Measurements from ENCODE around the gene PRKG1.
"Not testable (repeated sequence)": the region's sequence is repeated elsewhere in the genome, so short reads cannot be mapped to it uniquely, and the experiment has no call there.

Gene PRKG1

GRCh38 chr10:51272555-51272954, 198.3 kb downstream of the PRKG1 start:
- DNase-seq (ENCODE audit: low read depth) = no peak

- DNase-seq (ENCODE audit: low read depth) = no peak
Measured at GRCh38 chr10:51273574-51273973, 199.3 kb downstream of the PRKG1 start.

DNA sequence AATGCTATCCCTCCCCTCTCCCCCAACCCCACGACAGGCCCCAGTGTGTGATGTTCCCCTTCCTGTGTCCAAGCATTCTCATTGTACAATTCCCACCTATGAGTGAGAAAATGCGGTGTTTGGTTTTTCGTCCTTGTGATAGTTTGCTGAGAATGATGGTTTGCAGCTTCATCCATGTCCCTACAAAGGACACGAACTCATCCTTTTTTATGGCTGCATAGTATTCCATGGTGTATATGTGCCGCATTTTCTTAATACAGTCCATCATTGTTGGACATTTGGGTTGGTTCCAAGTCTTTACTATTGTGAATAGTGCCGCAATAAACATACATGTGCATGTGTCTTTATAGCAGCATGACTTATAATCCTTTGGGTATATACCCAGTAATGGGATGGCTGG, 201.8 kb downstream of the PRKG1 start:
- not testable (repeated sequence) for DNase-seq (ENCODE audit: low read depth)

DNA sequence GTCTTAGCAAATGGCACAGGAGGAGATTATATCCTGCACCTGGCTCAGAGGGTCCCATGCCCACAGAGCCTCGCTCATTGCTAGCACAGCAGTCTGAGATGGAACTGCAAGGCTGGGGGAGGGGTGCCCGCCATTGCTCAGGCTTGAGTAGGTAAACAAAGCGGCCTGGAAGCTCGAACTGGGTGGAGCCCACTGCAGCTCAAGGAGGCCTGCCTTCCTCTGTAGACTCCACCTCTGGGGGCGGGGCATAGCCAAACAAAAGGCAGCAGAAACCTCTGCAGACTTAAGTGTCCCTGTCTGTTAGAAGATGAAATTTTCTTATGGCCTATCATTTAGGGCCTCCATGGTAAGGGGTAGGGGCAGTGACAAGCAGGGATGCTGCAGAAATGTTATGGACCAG, 207.1 kb downstream of the PRKG1 start:
- DNase-seq (ENCODE audit: low read depth) = not testable (repeated sequence)

DNA sequence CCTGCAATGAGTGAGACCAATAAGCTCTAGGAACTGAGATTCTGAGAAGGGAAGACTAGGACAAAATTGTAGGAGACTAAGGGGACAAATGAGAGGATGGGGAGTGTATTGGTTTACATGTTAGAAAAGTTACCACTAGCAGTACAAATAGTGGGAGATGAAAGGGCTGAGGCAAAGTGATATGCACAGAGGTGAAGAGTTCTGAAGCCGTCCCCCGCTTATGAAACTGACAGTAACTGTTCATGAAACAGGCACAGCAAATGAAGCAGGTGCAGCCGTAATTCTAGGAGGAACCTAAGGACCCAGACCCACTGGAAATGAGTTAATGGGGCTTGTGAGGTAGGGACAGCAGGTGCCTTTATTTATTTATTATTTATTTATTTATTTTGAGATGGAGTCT, 211.3 kb downstream of the PRKG1 start:
- DNase-seq (ENCODE audit: low read depth) = no peak

- no peak for DNase-seq (ENCODE audit: low read depth)
Measured at GRCh38 chr10:51288511-51288910, 214.2 kb downstream of the PRKG1 start.

DNA sequence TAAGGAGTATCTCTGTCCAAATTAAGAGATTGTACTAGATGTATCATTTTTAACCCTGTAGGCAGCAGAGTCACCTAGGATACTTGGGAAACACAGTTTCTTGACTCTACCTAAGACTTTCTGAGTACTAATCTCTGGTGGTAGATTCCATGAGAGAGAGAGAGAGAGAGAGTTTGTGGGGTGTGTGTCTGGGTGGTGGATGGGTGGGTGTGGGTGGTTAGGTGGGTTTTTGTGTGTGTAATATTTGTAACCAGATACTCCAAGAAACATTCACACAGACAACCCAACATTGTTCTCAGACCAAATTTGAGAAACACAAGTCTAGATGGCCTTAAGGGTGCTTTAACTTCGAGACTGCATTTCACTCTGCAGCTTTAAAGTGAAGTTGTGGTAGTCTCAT, 215.2 kb downstream of the PRKG1 start:
- DNase-seq (ENCODE audit: low read depth) = no peak

DNA sequence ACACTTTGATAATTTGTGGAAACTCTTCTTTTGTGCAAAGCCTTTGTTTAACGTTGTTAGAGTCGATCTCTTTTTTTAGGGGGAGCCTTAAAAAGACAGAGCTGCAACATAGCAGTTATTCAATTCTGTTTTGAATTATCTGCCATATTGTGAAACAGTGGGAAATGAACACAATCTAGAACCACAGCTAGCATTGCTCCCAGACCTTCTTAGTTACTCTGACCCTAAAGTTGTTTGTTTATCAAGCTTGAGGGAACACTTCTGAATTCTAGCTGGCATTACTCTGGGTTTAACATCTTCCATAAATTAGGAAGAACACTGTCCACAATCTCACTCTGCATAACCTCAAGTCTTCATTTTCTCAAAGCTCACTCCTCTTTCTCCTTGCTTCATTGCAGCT, 217.7 kb downstream of the PRKG1 start:
- DNase-seq (ENCODE audit: low read depth) = no peak

DNA sequence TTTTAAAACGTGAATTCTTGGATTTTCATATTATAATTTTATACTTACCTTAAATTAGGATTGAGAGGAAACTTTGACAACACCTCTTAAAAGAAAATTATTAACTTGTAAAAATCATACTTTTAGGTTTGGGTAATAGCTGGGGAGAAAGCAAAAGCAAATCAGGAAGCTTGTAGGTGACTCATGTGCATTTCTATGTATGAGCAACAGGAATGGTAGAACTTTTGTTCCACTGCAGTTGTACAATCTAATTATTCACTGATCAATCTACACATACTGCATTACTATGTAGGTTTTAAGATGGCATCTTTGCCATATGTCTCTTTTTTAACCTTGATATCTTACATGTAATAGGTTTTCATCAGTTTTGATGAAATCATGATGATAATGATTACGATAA, 223.2 kb downstream of the PRKG1 start:
- no peak for DNase-seq (ENCODE audit: low read depth)

- no peak for DNase-seq (ENCODE audit: low read depth)
Measured at GRCh38 chr10:51300617-51301304, 226.5 kb downstream of the PRKG1 start.

- DNase-seq (ENCODE audit: low read depth) = no peak
Measured at GRCh38 chr10:51301644-51302043, 227.4 kb downstream of the PRKG1 start.

GRCh38 chr10:51302316-51302715, 228.0 kb downstream of the PRKG1 start:
- DNase-seq (ENCODE audit: low read depth) = no peak

DNA sequence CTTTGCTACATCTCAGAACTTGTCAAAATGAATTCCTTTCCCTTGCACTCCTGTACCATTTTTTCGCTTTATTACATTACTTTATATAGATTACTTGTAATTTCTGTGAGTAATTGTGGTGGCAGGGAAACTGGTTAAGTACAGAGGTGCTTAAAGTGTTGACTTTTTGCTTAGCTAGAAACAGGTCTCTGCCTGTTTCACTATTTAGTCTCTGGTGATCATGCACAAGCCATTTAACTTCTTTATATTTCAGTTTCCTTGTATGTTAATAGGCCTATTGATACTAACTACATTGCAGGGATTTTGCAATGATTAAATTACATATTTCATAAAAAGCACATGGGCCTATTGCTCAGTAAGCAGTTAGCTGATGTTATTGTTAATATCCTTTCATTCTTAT, 233.8 kb downstream of the PRKG1 start:
- no peak for DNase-seq (ENCODE audit: low read depth)

- no peak for DNase-seq (ENCODE audit: low read depth)
Measured at GRCh38 chr10:51311228-51311627, 236.9 kb downstream of the PRKG1 start.

GRCh38 chr10:51312817-51313216, 238.5 kb downstream of the PRKG1 start:
- no peak for DNase-seq (ENCODE audit: low read depth)

GRCh38 chr10:51313251-51313650, 239.0 kb downstream of the PRKG1 start:
- no peak for DNase-seq (ENCODE audit: low read depth)

DNA sequence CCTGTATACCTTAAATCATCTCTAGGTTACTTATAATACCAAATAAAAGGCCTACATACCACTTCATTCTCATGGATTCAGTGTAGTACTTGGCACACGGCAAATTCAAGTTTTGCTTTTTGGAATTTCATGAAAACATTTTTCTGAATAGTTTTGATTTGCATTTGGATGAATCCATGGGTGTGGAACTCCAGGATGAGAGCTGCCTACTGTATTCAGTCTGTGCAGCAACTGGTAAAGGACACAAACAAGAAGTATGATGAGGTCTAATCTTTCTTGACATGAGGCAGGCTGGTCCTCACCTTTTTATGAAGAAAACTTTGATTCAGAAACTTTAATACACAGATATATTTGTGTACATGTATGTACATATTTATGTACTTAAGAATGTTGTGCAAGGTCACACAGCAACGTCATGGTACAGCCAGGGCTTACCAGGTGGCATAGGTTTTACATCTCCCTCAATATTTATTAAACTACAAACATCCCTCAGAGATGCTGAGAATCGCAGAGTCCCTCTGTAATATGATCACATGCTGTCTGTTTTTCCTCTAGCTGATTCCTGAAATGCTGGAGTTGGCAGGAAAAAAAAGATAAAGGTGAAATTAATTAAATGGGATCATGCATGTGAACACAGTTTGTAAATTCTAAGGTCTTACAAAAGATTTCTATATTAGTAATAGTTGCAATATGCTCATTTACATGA, 239.6 kb downstream of the PRKG1 start:
- DNase-seq (ENCODE audit: low read depth) = no peak

- DNase-seq (ENCODE audit: low read depth) = no peak
Measured at GRCh38 chr10:51314481-51314880, 240.2 kb downstream of the PRKG1 start.

DNA sequence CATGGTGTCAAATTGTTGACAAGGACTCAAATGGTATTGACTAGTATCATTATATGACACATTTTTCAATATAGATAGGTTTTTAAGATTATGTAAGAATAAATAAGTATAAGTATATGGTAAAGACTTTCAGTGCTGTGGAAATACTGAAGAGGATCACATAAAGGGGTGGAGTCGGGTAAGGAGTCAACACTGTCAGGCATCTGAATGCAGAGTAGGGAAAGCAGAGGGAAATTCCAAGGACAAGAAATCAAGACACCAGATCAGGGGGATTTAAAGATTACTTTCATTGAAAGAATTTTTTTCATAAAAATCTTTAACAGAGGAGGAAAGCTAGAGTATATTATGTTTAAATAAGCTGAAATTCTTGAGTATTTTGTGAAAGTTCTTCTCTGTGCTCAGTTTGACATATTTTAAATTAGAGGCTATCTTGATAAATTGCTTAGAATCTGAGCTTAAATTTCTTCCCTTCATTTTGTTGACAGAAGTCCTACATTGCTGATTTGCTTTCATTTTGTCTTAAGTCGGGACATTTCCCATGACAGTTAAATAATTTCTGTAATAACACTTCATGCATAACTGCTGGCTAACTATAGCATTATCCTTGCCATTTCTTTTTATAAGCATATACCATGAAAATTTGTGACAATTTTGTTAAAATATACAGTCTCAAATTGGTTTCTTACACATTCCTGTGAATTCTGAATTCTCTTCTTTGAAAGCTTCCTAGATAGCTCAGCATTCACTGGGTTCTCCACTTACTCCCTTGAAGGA, 244.3 kb downstream of the PRKG1 start:
- no peak for DNase-seq (ENCODE audit: low read depth)

DNA sequence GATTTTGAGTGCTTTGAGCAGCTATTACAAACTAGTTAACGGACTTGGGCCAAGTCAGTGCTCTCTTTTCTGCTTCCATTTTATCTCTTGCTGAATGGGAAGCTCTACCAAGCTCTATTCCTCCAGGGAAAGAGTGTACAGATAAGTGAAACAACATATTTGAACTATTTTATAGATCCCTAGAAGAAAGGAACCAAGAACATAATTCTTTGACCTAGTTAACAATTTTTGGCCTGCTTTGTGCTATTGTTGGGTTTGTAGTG, 244.8 kb downstream of the PRKG1 start:
- DNase-seq (ENCODE audit: low read depth) = no peak

GRCh38 chr10:51321300-51321699, 247.0 kb downstream of the PRKG1 start:
- no peak for DNase-seq (ENCODE audit: low read depth)

DNA sequence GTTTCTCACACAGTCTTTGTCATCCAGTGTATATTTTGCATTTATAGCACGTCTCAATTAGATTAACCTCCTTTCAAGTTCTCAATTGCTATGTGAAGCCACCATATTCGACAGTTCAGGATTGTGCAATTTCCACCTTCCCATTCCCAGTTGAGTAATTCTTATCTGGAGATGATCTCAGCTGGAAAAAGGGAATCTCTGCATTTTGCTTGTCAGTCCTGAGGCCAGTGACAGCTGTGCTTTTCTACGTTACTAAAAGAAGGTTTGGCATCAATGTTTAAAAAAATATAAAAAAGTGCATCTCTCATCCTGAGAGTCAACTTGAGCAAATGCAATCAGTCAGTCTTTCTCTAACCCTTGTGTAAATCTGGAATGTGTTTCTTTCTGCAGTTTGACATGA, 247.7 kb downstream of the PRKG1 start:
- no peak for DNase-seq (ENCODE audit: low read depth)

DNA sequence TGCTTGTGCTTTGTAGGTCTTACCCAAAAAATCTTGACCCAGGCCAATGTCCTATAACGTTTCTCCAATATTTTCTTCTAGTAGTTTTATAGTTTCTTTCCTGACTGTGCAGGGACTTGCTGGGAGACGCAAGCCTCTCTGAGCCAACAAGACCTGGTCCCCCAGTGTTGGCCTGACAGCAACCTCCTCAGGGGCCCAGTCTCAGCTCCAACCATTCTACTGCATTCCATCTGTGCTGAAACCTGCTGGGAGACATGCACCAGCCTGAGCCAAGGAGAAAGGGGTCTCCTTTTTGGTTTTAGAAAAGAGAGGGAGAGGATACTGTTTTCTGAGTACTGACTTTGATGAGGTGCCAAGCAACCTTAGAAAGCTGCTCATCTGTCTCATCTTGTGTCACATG, 251.4 kb downstream of the PRKG1 start:
- no peak for DNase-seq (ENCODE audit: low read depth)
